Measurements from ENCODE around the gene SIL1. TPM values are rescaled to one million over a fixed set of nuclear protein-coding genes. Genes with fewer than 3 reads are reported as not detected.

The SIL1 gene
- total RNA-seq, 4 donors from 2014 or later, result 41.4 to 63.1 (median 52.8) TPM

GRCh38 chr5:139079225-139079990, 118.8 kb downstream of the SIL1 start:
- H3K9me3 ChIP-seq, result no peaks in the 10 kb centered on the region
- H3K4me3 ChIP-seq, result no peak overlapping the region
- TF ChIP-seq POLR2A (IDR thresholded peaks at IDR 0.05), result no peak
- peak in 1 of 2 donors; percentile 58 for TF ChIP-seq EP300 (IDR thresholded peaks at IDR 0.05)
- no peak for TF ChIP-seq CTCF (IDR thresholded peaks at IDR 0.05)
- H3K27ac ChIP-seq, result peak overlapping the region; percentile 19 to 83 (median 72)
- WGBS, 2 donors, result 82 to 89% methylated on average over 1 of the region's 1 CpG
- DNase-seq (ENCODE audit: low spot score in 2 of 2), result no peak
- peaks cover 0 to 61% (median 22%) of the 10 kb centered on the region in 4 donors for H3K4me1 ChIP-seq
- H3K27me3 ChIP-seq, result no peaks in the 10 kb centered on the region
- H3K36me3 ChIP-seq, result no peaks in the 10 kb centered on the region

GRCh38 chr5:139078345-139078744, 119.8 kb downstream of the SIL1 start:
- TF ChIP-seq CTCF (IDR thresholded peaks at IDR 0.05), result no peak
- no peak for TF ChIP-seq POLR2A (IDR thresholded peaks at IDR 0.05)
- TF ChIP-seq EP300 (IDR thresholded peaks at IDR 0.05), result no peak

GRCh38 chr5:139077899-139078298, 120.3 kb downstream of the SIL1 start:
- H3K36me3 ChIP-seq, result no peaks in the 10 kb centered on the region
- H3K27ac ChIP-seq, result peak overlapping the region; percentile 17 to 83 (median 50)
- WGBS, 2 donors, result 97 to 100% methylated on average over 1 of the region's 1 CpG
- no peak for TF ChIP-seq EP300 (IDR thresholded peaks at IDR 0.05)
- no peak for TF ChIP-seq POLR2A (IDR thresholded peaks at IDR 0.05)
- TF ChIP-seq CTCF (IDR thresholded peaks at IDR 0.05), result no peak
- no peaks in the 10 kb centered on the region for H3K9me3 ChIP-seq
- peaks cover 0 to 61% (median 22%) of the 10 kb centered on the region in 4 donors for H3K4me1 ChIP-seq
- H3K27me3 ChIP-seq, result no peaks in the 10 kb centered on the region
- DNase-seq (ENCODE audit: low spot score in 2 of 2), result no peak
- H3K4me3 ChIP-seq, result no peak overlapping the region

More at GRCh38 chr5:139078345-139078744, 119.8 kb downstream of the SIL1 start:
- Histone ChIP-seq H3K4me3 (no peak overlapping the region), H3K27ac (peak overlapping the region; percentile 17 to 83 (median 50)), H3K36me3 (no peaks in the 10 kb centered on the region), H3K27me3 (no peaks in the 10 kb centered on the region), H3K9me3 (no peaks in the 10 kb centered on the region), H3K4me1 (peaks cover 0 to 61% (median 22%) of the 10 kb centered on the region in 4 donors)
- 84 to 97% methylated on average over 4 of the region's 4 CpGs for WGBS, 2 donors
- no peak for DNase-seq (ENCODE audit: low spot score in 2 of 2)

DNA sequence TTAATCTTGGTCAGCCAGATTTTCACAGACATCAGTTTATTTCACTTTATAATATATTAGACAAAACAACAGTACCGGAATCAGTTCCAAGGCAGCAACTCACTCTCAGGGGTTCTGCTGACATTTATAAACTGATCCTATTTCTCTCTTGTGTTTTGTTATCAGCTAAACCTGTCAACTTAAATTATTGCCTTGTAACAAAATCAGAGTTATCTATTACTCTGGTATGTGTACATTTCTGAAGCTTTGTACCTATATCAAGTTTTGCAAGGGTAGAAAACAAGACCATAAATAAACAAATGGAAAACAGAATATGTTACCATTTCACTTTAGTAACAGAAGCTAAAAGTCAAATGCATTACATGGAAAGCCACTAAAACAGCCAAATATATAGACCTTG, 122.1 kb downstream of the SIL1 start:
- no peaks in the 10 kb centered on the region for H3K36me3 ChIP-seq
- peaks cover 0 to 60% (median 22%) of the 10 kb centered on the region in 4 donors for H3K4me1 ChIP-seq
- no peak for TF ChIP-seq CTCF (IDR thresholded peaks at IDR 0.05)
- TF ChIP-seq EP300 (IDR thresholded peaks at IDR 0.05), result no peak
- TF ChIP-seq POLR2A (IDR thresholded peaks at IDR 0.05), result no peak
- no peak overlapping the region for H3K4me3 ChIP-seq
- peak overlapping the region in 3 of 4 donors; percentile 5 to 83 (median 81) for H3K27ac ChIP-seq
- H3K9me3 ChIP-seq, result no peaks in the 10 kb centered on the region
- 88 to 95% methylated on average over 1 of the region's 1 CpG for WGBS, 2 donors
- H3K27me3 ChIP-seq, result no peaks in the 10 kb centered on the region
- no peak for DNase-seq (ENCODE audit: low spot score in 2 of 2)
